K562 (cell line): ENCODE measurements around the gene NAPB. TPM values are rescaled to one million over a fixed set of nuclear protein-coding genes. Genes with fewer than 3 reads are reported as not detected.

ENCODE experiments used
- ARID1B ChIP-seq: fragments of 450-650 bp; IDR thresholded peaks from 2 replicates; pipeline ENCODE4 v1.6.1; 2016; ENCODE audit warnings: antibody characterized with exemption, mild to moderate bottlenecking, inconsistent platforms
- C11orf30 ChIP-seq: fragments of 450-650 bp; IDR thresholded peaks from 2 replicates; pipeline ENCODE4 v1.6.1; 2016; ENCODE audit warnings: low read depth, mild to moderate bottlenecking
- CBFB ChIP-seq: sonication (generic); formaldehyde crosslinking; IDR thresholded peaks from 2 replicates; pipeline ENCODE4 v1.4.0; 2020; ENCODE audit warnings: mild to moderate bottlenecking, missing genetic modification reagents
- CCAR2 ChIP-seq: fragments of 200-400 bp; formaldehyde crosslinking; IDR thresholded peaks from 2 replicates; pipeline ENCODE4 v1.6.1; 2017; ENCODE audit warnings: mild to moderate bottlenecking, low read depth, low read length
- CCNT2 ChIP-seq: IDR thresholded peaks from 2 replicates; pipeline ENCODE4 v1.6.1; 2011; ENCODE audit warnings: borderline replicate concordance, low read depth, mild to moderate bottlenecking, moderate library complexity, mixed read lengths, low read length; ENCODE audit not compliant: insufficient read length; ENCODE audit errors: extremely low read depth
- CHD2 ChIP-seq: IDR thresholded peaks from 2 replicates; pipeline ENCODE4 v1.6.1; 2011; ENCODE audit warnings: low read depth, low read length
- DDX20 ChIP-seq: fragments of 450-650 bp; IDR thresholded peaks from 2 replicates; pipeline ENCODE4 v1.6.1; 2016; ENCODE audit warnings: missing genetic modification characterization, low read depth, mild to moderate bottlenecking, missing compliant biosample characterization, moderate library complexity
- DIDO1 ChIP-seq: fragments of 450-650 bp; IDR thresholded peaks from 2 replicates; pipeline ENCODE4 v1.6.1; 2016; ENCODE audit warnings: low read depth, missing biosample characterization, missing genetic modification characterization
- E2F1 ChIP-seq: sonication (generic); formaldehyde crosslinking; IDR thresholded peaks from 2 replicates; pipeline ENCODE4 v1.8.1; 2023; ENCODE audit warnings: mild to moderate bottlenecking, missing genetic modification reagents, moderate library complexity
- FOS ChIP-seq: IDR thresholded peaks from 3 replicates; pipeline ENCODE4 v1.6.1; 2011; ENCODE audit not compliant: insufficient read length; ENCODE audit errors: extremely low read depth
- MBD2 ChIP-seq: sonication (generic); IDR thresholded peaks from 2 replicates; pipeline ENCODE4 v1.6.1; 2016; ENCODE audit warnings: low read depth, borderline replicate concordance
- MCM7 ChIP-seq, 2 experiments: fragments of 450-650 bp; IDR thresholded peaks; 2 replicates each; pipeline ENCODE4 v1.6.1; 2016 to 2018
- NCOA1 ChIP-seq: fragments of 450-650 bp; IDR thresholded peaks from 2 replicates; pipeline ENCODE4 v1.6.1; 2016; ENCODE audit warnings: low read depth
- NELFE ChIP-seq: IDR thresholded peaks from 2 replicates; pipeline ENCODE4 v1.6.1; 2011; ENCODE audit warnings: mild to moderate bottlenecking; ENCODE audit not compliant: insufficient read depth, insufficient read length
- PML ChIP-seq: IDR thresholded peaks from 2 replicates; pipeline ENCODE4 v1.6.1; 2012; ENCODE audit warnings: low read length, inconsistent platforms
- PPARD ChIP-seq: fragments of 250-450 bp; sonication (Bioruptor Pico); IDR thresholded peaks from 2 replicates; pipeline ENCODE4 v1.8.0; 2022; ENCODE audit warnings: inconsistent platforms, mild to moderate bottlenecking, moderate library complexity
- PTTG1 ChIP-seq: fragments of 450-650 bp; IDR thresholded peaks from 2 replicates; pipeline ENCODE4 v1.6.1; 2016; ENCODE audit warnings: low read depth, mild to moderate bottlenecking, missing genetic modification characterization, missing compliant biosample characterization
- RAD21 ChIP-seq, 2 experiments: fragments of 250-450 bp in 1 of 2; fragments of 450-650 bp in 1 of 2; sonication (Bioruptor Pico) in 1 of 2; formaldehyde crosslinking in 1 of 2; IDR thresholded peaks in 1 of 2; conservative IDR thresholded peaks in 1 of 2; 2 replicates each; pipeline versions ENCODE4 v1.4.0 to v1.8.0; 2020 to 2022; ENCODE audit warnings: mild to moderate bottlenecking in 2 of 2, moderate library complexity in 1 of 2
- RFX5 ChIP-seq: IDR thresholded peaks from 2 replicates; pipeline ENCODE4 v1.6.1; 2011; ENCODE audit warnings: low read depth, mild to moderate bottlenecking, improper control_type of control experiment, low read length
- SP1 ChIP-seq: sonication (generic); formaldehyde crosslinking; IDR thresholded peaks from 2 replicates; pipeline ENCODE4 v1.8.1; 2022; ENCODE audit warnings: mild to moderate bottlenecking, missing genetic modification reagents
- SUPT5H ChIP-seq: fragments of 450-650 bp; IDR thresholded peaks from 2 replicates; pipeline ENCODE4 v1.6.1; 2016
- TAF9B ChIP-seq: fragments of 450-650 bp; IDR thresholded peaks from 2 replicates; pipeline ENCODE4 v1.6.1; 2018; ENCODE audit warnings: mild to moderate bottlenecking; ENCODE audit not compliant: partially characterized antibody
- ZNF12 ChIP-seq: sonication (generic); formaldehyde crosslinking; IDR thresholded peaks from 2 replicates; pipeline ENCODE4 v1.4.0; 2020; ENCODE audit warnings: mild to moderate bottlenecking, missing genetic modification reagents
- ZNF311 ChIP-seq: fragments of 250-450 bp; sonication (Bioruptor Pico); IDR thresholded peaks from 2 replicates; pipeline ENCODE4 v1.4.0; 2020; ENCODE audit warnings: mild to moderate bottlenecking, moderate library complexity
- polyA plus RNA-seq, 8 experiments: library from polyadenylated mRNA; depleted of rRNA in 4 of 8; stranded (reverse) in 5 of 8; unstranded in 3 of 8; fragments of >200 nt; fragmentation: Nextera tagmentation in 2 of 8; fragmentation: Illumina TruSeq in 1 of 8; extraction: Ambion mirVana in 2 of 8; extraction: Trizol in 1 of 8; gene quantifications; 2 replicates each; pipeline versions ENCODE4 v1.2.1 to v1.2.3, GENCODE V29; 2011 to 2014; ENCODE audit warnings: inconsistent platforms in 1 of 8, missing spikeins in 1 of 8
- total RNA-seq, 7 experiments: library from RNA; depleted of rRNA in 6 of 7; stranded (reverse); fragments of >200 nt in 6 of 7; fragmentation: Illumina TruSeq in 2 of 7; extraction: Trizol in 2 of 7; gene quantifications; 2 replicates each; pipeline versions ENCODE4 v1.2.1 to v1.2.3, GENCODE V29; 2011 to 2021; ENCODE audit warnings: low replicate concordance in 1 of 7

Gene NAPB
- total and polyA plus RNA-seq, 9 of the 15 experiments (the other 6 are each of a cell fraction or from before 2014, with no cell fraction given) = 1.4 to 7.7 (median 5.2) TPM

GRCh38 chr20:23357767-23358562 lies 63.3 kb downstream of the NAPB start (continued):
- TF ChIP-seq PML = no peak
- TF ChIP-seq DDX20 = no peak
- TF ChIP-seq MCM7 (IDR thresholded peaks at IDR 0.05) = no peak
- TF ChIP-seq ARID1B = no peak
- TF ChIP-seq NELFE = no peak
- peak; percentile 84 for TF ChIP-seq SP1 (CRISPR knock-in tag)
- TF ChIP-seq ZNF311 (CRISPR knock-in tag) = no peak
- TF ChIP-seq FOS = peak; percentile 31
- peak; percentile 86; the same call in 1 of the 2 replicates for TF ChIP-seq CBFB (CRISPR knock-in tag)
- TF ChIP-seq TAF9B = peak; percentile 13
- TF ChIP-seq NCOA1 = no peak
- TF ChIP-seq DIDO1 = no peak
- TF ChIP-seq PPARD (CRISPR knock-in tag) = no peak
- TF ChIP-seq ZNF12 (CRISPR knock-in tag) = no peak
- 0 out of 4 replicates have a peak, but pooled peaks of 1 of the 2 experiments have one; percentile 2 for TF ChIP-seq RAD21 (CRISPR knock-in tag; conservative IDR thresholded peaks at IDR 0.05 in 1 of 2, IDR thresholded peaks at IDR 0.05 in 1 of 2)
- TF ChIP-seq SUPT5H = peak; percentile 53; the same call in 1 of the 2 replicates
- TF ChIP-seq MBD2 = peak; percentile 21; the same call in 1 of the 2 replicates
- TF ChIP-seq RFX5 = no peak; the same call in 1 of the 2 replicates
- no peak for TF ChIP-seq CCAR2
- TF ChIP-seq E2F1 (CRISPR knock-in tag) = no peak
- 0 out of 2 replicates have a peak, but pooled peaks have one; percentile 8 for TF ChIP-seq CHD2
- peak; percentile 82 for TF ChIP-seq C11orf30
- TF ChIP-seq PTTG1 = no peak
- peak; percentile 70 for TF ChIP-seq CCNT2
